HG03039 (cell line): Measurements from ENCODE around the gene SGPP2.
A peak's percentile ranks its signal among the peaks of the same experiment; 100 is the strongest.
"Not testable (repeated sequence)": the region's sequence is repeated elsewhere in the genome, so short reads cannot be mapped to it uniquely, and the experiment has no call there.

Experiments used
- ATAC-seq: cut with Tn5 transposase; IDR thresholded peaks from one replicate; pipeline ENCODE4 v1.9.1; 2021; ENCODE audit warnings: mild to moderate bottlenecking, moderate library complexity; ENCODE audit not compliant: unreplicated experiment

Gene SGPP2

DNA sequence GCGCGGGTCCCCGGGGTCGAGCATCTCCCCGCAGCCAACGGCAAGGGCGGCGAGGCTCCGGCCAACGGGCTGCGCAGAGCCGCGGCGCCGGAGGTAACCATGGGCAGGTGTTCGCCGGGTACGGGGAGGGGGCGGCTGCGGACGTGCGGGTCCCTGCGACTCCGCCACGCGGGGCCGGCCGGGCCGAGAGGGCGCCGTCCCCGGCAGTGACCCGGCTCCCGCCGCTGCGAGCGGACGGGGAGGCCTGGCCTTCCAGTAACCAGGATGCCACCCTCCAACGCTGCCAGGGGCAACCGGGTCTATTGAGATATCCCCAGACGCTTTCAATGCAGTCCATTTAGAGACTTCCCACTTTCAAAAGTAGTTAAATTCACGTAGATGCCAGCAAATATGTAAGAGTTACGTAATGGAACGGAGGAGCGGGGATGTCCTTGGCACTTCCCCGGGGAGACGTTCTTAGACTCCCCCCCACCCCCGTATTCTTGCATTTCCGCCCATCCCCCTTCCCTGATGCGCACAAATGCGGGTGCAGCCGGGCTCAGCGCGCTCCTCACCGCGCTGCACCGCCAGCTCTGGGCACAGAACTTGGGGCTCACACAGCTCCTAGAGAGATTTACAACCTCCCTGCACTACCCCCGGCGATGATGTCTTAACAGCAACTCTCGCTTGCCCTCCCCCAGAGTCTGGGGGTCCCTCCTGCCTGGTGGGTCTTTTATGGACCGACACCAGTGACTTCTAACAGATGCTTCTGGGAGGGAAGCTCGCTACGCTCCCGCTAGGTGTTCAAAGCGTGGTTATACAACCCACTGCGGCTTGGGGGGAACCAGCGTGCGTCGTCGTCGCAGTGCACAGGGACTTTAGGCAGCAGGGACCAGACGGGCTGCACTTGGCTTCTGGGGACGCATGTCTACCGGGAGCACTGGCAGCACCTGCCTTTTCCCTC is 657 bp downstream of the SGPP2 start:
- ATAC-seq = no peak

DNA sequence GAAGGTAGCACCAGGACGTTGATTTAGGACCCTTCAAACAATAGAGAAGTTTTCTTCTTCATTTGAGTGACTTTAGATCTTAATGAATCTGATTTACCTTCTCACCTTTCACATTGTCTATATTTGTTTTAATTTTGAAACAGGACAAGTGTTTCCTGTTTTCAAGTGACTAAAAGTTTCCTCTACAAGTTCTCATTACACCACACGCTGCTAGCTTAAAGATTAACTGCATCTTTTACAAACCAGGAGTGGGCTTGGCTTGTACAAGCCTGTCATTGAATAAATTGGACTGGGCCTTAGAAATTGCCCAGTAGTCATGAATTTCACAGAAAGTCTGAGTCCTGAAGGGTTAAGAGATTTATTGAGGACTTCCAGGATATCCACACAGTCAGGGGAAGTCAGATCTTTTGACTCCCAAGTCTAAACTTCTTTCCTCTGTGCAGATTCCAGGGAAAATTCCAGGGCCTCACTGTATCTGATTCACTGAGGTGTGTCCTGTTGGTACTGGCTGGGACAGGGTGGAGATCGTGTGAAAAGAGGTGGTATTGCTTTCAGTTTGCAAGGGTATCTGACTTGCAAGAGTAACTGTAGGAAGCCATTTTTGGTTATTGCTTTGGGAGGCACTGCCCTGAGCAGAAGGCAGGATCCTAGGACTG is 3.4 kb downstream of the SGPP2 start:
- ATAC-seq = peak; percentile 30

DNA sequence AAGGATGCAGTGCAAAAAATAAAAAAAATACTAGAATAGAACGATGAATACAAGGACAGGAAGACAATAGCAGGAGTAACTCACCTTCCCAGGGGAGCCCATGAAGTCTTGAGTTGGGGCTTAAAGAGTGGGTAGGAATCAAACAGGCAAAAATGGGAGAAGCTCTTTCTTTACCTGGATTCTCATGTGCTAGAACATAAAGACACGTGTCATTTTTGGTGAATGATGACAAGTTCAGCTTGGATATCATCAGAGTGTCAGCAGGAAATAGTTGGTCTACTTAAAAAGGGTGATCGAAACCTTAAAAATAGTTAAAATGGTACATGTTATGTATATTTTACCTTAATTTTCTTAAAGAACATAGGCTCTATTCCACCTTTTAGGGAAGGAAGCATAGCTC is 5.7 kb downstream of the SGPP2 start:
- no peak for ATAC-seq

DNA sequence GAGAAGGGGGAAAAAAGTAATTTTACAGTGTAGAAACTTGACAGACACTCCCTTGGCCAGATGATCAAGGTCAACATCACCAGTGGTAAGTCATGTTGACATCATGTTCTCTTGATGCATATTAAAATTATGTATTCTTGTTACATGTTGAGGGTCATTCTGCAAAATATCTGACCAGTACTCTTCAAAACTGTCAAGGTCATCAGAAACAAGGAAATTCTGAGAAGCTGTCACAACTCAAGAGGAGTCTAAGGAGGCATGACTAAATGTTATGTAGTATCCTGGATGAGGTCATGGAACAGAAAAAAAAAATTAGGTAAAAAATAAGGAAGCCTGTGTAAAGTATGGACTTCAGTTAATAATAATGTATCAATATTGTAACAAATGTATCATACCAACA is 6.3 kb downstream of the SGPP2 start:
- no peak for ATAC-seq

DNA sequence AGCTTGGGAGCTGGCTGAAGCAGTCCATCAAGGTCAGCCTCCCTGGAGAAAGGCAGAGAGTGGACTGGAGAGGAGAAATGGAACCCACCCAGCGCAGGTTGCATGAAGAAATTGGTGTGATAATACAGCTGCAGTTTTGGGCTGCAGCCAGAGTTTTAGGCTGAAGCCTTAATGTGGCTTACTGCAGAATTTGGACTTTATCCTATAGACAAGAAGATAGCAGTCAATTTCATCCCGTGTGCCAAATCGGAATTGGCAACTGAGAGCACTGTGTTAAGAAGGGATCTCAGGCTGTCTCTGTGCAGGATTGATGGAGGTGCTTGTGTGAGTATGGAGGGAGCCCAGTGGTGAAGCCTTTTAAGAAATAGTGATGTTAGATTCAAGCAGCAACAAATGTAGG is 7.5 kb downstream of the SGPP2 start:
- no peak for ATAC-seq

DNA sequence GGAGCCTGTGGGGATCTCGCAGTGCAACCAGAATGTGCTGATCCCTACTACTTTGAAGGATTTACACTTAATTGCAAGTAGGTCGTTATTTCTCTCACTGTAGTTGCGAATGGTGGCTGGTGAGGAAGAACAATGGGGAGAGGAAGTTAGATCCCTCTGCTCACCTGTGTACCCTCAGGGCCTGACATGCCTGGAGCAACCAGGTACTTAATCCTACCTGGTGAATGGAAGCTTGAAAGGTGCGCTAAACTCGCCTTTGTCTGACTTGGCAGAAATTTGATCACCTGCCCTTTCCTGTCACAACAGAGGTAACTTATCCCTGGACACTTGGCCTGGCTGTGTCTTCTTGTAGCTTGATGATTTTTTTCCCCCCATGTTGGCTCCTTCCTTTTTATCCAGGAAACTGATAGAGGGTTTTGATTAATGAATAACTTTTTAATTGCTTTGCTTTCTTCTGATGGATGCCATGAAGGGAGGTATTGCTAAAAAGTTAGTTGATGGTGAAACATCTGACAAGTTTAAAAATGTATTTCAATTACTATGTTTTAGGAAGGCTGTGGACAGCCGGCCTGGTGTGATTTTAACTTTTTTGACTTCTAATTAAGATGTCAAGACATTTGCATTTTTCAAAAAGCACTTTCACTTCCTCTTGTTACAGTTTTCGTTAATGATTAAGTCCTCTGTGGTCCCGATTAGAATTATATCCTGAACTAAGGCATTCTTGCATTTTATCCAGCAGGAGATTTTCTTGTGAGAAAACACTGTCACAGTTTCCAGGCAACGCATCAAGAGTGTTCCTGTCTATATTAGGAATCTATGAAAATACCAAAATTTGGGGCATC is 9.2 kb downstream of the SGPP2 start:
- ATAC-seq = peak; percentile 57

DNA sequence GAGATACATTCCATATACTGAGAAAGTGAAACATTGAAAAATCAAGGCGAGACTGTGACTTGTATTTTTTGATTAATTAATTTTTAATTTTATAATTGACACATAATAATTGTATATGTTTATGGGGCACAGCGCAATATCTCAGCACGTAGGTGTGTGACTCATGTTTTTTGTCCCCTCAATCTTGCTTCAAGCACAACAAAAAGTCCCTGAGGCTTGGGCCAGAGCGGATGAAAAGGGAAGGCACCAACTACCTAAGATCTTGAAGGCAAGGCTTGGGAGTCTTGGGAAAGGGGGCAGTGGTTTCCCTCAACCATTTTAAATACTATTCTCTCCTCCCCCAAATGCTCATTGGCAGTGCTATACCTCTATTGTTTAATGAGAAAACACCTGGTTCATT is 9.9 kb downstream of the SGPP2 start:
- ATAC-seq = peak; percentile 52

DNA sequence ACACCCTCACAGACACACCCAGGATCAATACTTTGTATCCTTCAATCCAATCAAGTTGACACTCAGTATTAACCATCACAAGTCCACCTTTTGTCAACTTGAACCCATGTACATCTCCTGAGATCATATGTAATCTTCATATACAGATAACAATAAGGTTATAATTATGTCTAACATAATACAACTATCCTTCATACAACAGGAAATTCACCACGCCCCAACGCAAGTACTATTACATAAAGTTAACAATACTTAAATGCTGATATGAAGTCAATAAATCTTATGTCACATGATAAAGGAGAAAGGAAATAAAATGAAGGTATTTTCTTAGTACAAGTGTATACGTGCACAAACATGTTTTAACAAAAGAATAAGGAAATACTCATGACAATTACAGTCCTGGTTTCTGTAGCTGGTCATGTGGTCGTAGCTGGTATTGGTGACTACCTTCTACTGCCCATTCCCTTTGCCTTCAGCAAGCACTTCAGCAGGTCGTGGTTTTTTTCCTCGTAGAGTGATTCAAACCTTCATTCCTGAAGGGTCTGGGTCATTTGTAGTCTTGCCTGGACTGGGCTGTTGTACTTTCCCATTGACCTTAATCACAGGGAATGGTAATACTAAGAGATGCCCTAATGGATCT is 11.2 kb downstream of the SGPP2 start:
- ATAC-seq = not testable (repeated sequence)

DNA sequence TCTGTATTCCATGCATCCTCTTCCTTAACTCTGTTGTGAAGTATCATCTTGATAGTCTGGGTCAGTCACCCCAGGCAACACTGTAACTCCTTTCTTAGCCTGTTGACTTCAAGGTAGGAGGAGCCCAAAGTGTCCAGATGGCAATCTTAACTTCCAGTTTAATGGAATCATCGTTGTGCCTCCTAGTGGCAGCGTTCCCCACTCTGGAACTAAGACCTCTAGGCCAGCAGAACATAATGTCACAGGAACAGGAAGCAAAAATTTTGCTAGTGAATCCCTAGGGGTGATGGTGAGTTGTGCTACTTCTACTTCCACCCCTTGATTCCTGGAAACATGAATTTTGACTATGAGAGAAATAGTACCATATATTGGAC is 11.7 kb downstream of the SGPP2 start:
- ATAC-seq = no peak

DNA sequence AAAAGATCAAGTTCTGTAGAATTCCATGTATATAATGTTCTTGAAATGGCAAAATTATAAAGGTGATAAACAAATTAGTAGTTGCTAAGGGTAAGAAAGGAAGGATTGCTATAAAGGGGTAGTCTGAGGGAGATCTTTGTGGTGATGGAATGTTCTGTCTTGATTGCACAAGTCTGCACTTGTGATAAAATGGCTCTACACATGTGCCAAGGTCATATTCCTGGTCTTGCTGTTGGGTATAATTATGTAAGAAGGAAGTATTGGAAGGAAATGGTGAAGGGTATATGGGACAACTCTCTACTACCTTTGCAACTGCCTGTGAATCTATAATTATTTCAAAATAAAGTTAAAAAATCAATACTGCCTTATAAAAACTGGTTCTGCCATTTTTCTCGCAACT is 15.3 kb downstream of the SGPP2 start:
- ATAC-seq = no peak

DNA sequence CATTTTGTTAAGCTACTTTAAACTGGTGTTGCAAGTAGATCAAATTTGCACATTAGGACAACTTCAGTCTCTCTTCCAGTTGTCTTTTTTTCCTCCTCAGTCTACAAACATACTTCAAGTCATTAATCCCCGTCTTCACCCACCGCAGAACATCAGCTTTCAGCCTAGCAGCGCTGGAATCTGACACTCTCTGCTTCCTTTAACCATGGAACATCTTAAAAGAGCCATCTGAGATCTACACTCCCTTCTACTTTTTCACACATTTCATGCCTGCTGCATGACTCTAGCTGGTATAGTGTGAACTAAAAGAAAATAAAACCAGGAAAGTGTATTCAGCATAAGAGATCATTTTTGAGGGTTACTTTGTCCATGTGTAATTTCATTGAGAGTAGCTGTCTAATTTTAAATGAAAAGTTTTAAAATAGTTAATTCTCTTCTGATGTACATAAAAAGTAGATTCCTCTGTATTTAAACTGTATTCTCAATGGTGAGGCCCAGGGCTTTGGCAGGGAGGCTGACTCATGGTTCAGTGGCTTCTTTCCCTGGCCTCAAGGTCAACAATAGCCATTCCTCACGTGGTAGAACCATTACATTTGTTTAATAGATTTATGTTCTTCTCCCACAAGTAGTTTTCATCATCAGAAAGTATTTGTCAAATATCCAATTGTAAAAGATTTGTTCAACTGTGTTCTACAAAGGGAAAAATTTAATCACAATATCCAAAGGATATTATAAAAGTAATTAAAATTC is 16.5 kb downstream of the SGPP2 start:
- ATAC-seq = no peak

DNA sequence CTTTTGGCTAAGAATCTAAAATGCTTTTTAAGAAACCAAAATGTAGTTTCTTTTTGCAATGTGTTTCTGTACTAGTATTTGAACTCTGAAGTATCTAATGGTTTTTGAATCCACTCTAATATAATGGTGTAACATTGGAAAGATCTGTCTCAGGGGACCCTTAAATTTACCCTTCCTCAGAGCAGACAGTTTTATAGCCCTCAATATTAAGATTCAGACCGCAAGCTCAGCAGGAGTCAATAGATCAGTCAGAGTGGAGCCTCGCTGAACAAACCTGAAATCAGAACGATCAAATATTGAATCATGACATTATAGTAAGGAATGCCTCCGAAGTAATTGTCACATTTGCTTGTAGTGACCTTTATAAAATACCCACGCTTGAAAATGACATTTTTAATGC is 18.3 kb downstream of the SGPP2 start:
- no peak for ATAC-seq

DNA sequence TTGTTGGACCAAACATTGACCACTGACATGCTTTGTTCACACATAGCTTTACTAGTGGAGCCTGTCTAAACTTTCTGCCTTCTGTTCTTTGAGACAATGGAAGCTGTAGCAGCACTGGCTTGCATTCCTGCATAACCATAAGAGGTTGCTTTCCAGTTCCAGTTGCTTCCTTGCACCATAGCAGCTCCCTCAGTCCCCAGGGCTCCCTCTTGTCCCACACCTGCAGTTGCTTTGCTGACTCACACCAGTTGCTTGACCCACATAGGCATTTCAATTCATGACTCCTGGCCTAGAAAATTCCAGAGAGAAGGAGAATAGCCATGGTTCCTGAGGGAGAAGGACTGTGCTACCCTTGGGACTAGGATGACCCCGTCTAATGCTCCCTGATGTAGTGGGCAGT is 20.9 kb downstream of the SGPP2 start:
- no peak for ATAC-seq

DNA sequence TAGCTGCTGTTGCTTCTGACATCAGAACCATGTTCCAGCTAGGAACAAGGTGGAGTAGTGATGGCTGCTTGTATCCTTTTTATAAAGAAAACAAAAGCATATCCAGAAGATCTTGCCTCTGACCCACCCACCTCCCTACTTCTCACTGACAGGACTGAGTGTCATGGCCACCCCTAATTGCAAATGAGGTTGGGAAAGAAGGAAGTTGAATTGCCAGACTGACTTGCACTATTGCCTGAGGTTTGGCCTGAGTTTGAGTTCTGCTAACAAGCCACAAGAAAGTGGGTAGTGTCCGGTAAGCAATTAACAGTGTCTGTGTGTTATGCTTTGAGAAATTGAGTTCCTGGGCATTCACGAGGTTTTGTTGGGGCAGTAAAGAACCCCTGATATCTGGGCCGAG is 22.8 kb downstream of the SGPP2 start:
- ATAC-seq = no peak

DNA sequence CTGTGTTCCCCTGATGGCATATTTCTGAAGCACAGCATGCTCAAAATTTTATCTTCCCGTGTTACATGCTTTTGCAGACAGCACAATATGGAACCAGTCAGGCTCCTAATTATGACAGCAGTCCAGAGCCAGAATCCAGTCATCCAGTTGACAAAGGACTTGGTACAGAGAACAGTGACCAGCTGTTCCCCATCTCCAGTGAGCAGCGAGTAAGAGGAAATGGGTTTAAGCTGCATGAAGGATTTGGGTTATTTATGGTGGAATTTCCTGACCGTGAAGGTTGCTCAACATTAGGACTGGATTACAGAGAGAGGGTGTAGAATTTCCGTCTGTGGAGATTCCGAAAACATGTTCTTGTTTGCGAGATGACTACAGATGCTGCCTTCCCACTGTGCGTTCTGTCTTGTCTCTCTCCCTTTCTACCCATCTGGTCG is 24.4 kb downstream of the SGPP2 start:
- no peak for ATAC-seq

DNA sequence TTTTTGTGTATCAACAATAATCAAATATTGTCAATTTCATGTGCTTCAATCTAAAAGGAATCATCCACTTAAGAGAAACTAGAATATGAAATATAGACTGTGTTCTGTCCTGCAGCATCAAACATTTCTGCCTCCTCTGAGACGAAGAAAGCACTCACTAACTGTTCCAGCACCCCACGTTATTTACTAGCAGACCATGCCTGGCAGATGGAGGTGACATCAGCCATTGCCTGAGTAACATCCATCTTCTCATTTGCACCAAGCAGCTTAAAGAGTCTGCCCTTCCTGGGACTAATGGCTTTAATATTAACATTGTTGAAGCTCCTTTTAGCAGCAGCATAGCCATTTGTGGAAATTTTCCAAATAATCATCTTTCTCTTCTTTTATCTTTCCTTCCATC is 25.7 kb downstream of the SGPP2 start:
- no peak for ATAC-seq

DNA sequence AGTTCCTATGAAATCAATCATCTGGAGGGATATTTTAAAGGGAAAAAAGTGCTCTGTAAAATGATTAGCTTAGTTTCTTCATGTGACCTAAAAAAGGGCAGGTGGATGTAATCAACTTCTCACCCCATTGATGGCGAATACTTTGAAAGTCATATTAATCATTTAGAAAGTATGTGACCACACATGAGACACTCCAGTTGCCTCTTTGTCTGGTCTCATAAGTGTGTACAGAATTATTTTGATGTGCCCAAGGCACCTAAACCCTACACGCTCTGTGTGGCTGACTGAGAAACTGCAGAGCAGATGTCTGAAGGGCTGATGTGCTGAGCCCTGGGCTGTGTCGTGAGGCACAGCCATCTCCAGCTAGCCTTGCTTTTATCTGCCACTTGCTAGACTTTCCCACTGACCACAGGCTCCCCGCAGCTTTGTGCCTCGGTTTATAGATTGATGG is 26.9 kb downstream of the SGPP2 start:
- peak; percentile 99 for ATAC-seq

DNA sequence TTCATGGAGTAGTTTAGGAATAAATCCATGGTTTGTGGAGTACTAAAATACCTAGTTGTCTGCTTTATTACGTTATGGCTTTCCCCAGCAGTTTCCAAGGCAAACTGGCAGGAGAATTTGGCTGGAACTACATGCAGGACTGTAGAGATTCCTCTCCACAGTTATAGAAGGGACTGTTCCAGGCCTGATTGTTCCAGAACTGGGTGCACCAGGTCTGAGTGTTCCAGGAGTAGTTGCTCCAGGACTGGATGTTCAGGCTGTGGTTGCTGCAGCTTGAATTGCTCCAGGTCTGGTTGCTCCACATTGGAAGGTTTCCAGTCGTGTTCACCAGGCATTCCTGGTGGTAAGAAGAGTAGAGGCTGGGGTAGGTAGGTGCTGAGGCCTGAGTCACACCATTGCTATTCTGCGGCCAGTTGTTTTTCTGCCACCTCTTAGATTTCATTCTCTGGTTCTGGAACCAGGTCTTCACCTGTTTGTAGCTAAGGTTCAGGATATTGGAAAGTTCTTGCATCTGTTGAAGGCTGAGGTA is 28.1 kb downstream of the SGPP2 start:
- no peak for ATAC-seq

DNA sequence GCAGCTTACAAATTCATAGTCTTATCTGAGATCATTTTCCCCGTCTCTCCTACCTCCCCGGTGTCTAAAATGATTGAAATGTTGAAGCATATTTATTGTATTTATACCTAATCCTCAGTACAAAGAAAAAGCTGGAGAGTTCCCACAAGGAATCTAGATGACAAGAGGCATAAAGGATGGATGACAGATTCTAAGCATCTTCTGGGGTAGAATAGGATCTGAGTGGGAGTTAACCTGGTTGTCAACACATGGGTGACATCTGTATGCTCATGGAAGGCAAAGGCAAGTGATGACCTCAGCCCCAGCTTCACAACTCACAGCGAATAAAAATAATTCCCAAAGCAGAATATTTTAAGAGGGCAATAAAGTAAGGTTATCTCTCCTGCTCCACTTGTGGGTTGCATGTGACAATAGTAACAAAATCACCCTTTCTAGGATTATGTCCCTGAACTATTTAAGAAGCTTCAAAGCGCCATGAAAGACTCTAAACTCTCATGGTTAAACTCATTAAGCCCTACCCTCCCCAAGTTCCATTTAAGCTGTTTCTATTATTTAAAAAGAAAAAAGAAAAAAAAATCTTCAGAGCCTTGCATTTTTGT is 32.2 kb downstream of the SGPP2 start:
- no peak for ATAC-seq

DNA sequence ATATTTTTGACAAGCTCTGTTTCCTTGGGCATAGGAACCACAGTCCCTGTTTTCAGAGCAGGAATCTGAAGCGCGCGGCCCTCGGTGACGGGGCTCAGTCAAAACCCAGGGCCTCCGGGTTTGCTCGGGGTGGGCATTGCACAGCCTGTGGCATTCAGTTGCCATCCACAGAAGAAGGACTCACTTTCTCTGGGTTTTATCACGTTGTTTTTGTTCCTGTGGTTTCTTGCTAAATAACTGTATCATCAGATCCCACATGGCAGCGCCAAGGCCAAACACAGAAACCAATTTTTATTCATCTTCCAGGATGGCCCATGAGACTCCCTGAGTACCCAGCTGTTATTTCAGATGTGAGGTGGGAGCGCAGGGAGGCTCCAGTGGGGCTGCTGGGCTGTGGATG is 35.6 kb downstream of the SGPP2 start:
- ATAC-seq = no peak
